Heart left ventricle (tissue), 13 donors: ENCODE results near the gene CCDC107.
"Not testable (repeated sequence)": the region's sequence is repeated elsewhere in the genome, so short reads cannot be mapped to it uniquely, and the experiment has no call there.

ENCODE experiments used
- CTCF ChIP-seq, 12 donors: fragments of 200-600 bp; sonication (generic) in 4 of 12; IDR thresholded peaks; one replicate each; pipeline versions ENCODE4 v1.5.0 to v1.8.0; 2018 to 2022; ENCODE audit warnings: antibody characterized with exemption in 12 of 12, mild to moderate bottlenecking in 5 of 12
- POLR2A ChIP-seq, 2 donors: fragments of 450-650 bp; IDR thresholded peaks; one replicate each; pipeline ENCODE4 v1.6.1; 2017; ENCODE audit warnings: antibody characterized with exemption in 2 of 2, mild to moderate bottlenecking in 2 of 2, moderate library complexity in 2 of 2
- donor health status: ischemic (EF 13 %, LVEDD 7.1; RV severe dilation, severe dysfunction).
- donor health status: DM: no; HTN: yes; CAD: no.
- donor health status: DM: no; HTN: no; CAD: no.
- donor health status: ischemic (EF 25% LVEDD 6.9; RV normal size, moderate dysfunction).
- donor health status: ischemic (EF 25% LVEDD 5.7; RV mildly dilated, moderate dysfunction).
- donor health status: ischemic (EF 35%, LVEDD 5.7; RV mildly dilated, moderate dysfunction).
- donor health status: nonischemic (EF 11% LVEDD 7.7; RV severe dilation, severe dysfunction).
- donor health status: DM: yes; HTN: yes; CAD: no.
- donor health status: PGD.
- donor health status: ischemic (EF 29% LVEDD 5.4; RV normal size, mild dysfunction).
- donor health status: nonischemic (EF 23%, LVEDD 6.1; RV moderate dilation, normal function).

DNA sequence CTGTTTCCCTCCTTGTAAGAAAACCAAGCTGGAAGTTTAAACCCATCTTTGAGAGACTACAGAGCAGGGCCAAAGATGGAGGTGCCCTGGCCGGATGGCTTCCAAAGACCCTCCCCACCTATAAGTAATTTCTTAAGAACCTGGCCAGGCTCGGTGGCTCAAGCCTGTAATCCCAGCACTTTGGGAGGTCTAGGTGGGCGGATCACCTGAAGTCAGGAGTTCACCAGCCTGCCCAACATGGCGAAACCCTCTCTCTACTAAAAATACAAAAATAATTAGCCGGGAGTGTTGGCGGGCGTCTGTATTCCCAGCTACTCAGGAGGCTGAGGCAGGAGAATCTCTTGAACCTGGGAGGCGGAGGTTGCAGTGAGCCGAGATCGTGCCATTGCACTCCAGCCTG, 12.4 kb upstream of the CCDC107 start:
- TF ChIP-seq POLR2A, CTCF (IDR thresholded peaks at IDR 0.05): not testable (repeated sequence)
